ENCODE measurements around the gene ADARB2. TPM values are rescaled to one million over a fixed set of nuclear protein-coding genes. Genes with fewer than 3 reads are reported as not detected.
"Not testable (repeated sequence)": the region's sequence is repeated elsewhere in the genome, so short reads cannot be mapped to it uniquely, and the experiment has no call there.

Gene ADARB2
- total RNA-seq, 1 donor from 2014 or later: 0.37 TPM

DNA sequence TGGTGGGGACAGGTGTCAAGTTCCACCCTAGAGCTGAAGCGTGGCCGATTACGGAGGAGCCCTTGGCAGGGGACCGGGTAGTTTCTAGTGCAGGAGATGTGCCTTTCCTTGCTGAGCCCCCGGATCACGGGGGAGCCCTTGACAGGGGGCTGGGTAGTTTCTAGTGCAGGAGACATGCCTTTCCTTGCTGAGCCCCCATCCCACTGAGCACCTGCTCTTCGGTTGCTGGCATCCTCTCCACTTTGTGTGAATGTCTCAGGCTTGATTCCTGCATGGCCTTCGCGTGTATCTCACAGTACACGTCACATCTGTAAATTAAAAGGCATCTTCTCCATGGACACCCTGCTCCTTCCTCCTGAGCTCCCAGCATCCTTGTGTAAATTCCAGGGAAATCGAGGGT, 263.5 kb downstream of the ADARB2 start:
- intact Hi-C loops (cut with micrococcal nuclease): no loop called here

DNA sequence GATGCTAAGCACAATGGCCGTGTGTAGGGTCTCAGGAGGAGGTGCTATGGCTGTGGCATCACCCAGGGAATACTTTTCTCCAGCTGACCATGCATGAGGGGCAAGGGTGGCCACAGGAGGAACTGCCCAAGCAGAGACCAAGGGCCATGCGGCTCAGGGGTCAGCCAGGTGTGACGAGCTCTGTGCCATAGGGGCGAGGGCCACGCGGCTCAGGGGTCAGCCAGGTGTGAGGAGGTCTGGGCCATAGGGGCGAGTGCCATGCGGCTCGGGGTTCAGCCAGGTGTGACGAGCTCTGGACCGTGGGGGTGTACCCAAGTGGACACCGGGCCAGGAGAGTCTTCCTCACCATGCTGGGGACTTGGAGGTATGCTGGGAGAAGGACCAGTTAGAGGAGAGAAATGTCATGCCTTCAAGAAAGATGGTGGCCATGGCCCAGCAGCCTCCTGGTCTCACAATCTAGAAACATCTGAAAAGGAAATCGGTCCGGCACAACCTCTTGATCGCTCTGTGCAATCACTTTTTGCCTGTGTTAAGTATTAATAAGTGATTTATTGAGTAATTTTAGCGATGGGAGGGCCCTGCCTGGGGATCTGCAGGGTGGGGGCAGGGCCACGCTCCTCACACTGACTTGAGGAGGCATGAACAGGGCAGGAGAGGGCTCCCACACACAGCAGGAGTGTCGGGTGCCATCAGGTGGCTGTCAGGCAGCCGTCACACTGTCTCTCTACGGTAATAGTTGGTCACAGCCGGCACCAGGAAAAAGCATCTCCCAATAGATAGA, 265.0 kb downstream of the ADARB2 start:
- intact Hi-C loops (cut with micrococcal nuclease): no loop called here

DNA sequence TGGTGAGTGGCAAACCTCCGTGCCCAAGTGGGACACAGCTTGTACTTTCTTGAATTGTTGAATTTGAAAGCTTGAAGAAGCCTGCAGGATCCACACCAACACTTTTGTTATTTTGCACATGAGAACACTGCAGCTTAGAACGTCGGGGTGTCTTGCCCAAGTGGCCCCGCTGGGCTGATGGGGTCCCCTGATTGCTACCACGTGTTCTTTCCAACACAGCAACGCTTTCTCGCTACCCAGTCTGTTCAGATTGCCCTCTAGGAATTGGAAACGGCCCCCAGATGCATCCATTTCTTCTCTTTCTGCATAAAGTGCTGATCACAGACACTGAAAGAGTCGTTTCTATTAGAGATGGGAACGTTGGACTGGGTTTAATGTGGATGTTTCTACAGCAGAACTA, 268.5 kb downstream of the ADARB2 start:
- intact Hi-C loops (cut with micrococcal nuclease): no loop called here

DNA sequence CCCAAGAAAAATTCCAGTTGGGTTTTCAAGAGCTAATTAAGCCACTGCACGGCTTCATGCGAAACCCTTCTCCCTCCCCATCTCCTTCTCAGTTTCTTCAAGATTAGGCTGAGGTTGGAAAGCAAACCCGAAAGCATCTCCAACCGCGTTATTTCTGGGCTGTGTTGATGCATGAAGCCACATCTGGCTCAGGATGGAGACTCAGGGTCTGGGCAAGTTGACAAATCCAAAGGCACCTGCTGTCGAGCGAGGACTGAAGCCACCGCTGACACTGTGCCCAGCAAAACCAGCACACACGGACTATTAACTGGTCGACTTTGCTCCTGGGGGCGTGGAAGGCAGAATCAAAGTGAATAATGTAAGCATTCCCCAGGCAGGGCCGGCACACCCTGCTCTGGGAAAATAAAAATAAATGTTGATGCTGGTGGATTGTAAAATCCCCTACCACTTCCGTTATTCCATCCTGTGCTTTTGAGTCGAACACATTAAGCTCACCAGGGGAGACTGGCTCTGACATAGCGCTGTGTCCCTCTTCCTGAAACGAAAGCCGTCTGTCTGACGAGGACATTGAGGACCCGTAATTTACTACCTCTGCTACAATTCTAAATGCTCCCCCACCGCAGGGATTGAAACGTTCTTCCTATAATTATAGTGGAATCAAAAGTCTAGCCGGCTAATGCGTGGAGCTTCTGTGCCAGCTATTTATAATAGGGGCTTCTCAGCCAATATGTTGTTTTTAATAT, 269.8 kb downstream of the ADARB2 start:
- intact Hi-C loops (cut with micrococcal nuclease): no loop called here

DNA sequence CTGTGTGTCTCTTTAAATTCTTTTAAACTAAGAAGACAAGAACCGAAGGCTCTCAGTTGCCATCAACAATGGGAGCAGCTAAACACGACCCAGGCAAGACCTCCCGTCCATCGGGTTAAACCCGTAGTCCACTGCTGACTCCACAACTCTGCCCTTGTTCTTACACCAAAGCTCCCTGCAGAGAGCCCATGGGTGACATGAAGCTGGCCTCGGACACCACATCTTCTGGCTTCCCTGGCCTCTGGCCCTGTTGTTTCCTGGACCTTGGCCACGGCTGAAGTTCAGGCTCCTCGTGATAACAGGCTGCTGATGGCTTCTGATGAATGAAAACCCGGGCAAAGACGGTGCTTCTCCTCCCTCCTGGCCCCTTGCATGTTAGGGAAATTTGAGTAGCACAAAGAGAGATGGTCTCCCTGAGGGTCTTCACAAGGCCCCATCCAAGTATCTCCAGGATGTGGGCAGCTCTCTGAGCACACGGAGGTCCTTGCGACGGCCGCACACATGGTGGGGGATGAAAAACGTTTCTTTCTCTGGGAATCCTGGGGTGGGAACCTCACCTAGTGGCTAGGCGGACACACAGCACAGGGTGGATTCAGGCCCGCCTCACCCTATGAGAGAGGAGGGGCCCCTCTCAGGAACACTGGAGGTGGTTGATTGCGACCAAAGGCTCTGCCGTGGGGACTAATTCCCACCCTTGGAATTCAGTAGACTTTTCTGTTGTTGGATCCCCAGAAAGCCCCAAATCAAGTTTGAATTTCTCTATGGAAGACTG, 271.1 kb downstream of the ADARB2 start:
- intact Hi-C loops (cut with micrococcal nuclease): no loop called here

DNA sequence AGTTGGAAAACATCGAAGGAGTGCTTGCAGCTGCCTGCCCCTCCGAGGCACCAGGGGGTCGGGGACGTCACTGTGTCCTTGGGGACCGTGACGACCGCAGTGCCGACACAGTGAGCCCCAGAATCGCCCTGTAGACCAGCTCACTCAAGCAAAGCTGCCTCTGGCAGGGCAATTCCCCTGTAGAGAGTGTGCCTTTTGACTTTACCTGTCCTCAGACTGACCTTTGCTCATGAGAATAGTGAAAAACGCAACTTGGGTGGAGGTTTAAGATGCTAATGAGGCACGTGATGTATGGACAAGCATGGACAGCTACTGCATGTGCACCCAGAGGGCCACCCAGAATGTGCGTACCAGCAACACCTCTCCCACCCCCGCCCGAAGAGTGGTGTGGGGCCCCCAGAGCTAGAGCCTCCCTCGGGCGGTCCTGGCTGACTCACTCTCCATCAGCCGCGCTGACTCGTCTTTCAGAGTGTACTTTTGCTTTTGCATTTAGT, 271.9 kb downstream of the ADARB2 start:
- intact Hi-C loops (cut with micrococcal nuclease): no loop called here

DNA sequence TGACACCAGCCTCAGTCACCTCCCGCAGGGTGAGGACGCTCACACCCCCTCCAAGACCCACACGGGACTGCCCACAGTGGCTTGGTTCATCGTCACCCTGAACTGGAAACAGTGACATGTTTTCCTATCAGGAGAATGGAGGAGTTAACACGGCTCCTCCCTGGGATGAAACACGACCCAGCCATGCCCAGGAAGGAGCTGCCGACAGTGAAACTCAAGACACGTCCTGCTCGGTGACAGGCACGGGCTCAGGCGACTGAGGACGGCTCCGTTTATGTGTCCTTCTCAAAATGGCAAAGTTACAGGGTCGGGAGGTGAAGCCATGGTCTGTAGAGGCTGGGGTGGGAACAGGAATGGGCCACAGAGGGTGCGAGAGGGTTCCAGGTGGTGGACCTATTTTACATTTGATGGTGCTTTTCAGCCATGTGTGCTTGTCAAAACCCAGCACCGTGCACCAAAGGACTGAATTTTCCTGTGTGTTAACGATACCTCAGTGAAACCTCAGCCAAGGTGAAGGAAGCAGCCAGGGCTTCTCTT, 272.4 kb downstream of the ADARB2 start:
- intact Hi-C loops (cut with micrococcal nuclease): no loop called here

DNA sequence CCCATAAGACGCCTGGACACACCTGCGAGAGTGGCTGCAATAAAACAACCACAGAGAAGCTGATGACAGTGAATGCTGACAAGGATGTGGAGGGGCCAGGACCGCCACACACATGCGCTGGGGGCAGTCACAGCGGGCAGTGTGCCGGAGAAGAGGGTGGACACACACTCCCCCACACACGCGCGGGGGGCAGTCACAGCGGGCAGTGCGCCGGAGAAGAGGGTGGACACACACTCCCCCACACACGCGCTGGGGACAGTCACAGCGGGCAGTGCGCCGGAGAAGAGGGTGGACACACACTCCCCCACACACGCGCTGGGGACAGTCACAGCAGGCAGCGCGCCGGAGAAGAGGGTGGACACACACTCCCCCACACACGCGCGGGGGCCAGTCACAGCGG, 273.4 kb downstream of the ADARB2 start:
- intact Hi-C loops (cut with micrococcal nuclease): not testable (repeated sequence)

DNA sequence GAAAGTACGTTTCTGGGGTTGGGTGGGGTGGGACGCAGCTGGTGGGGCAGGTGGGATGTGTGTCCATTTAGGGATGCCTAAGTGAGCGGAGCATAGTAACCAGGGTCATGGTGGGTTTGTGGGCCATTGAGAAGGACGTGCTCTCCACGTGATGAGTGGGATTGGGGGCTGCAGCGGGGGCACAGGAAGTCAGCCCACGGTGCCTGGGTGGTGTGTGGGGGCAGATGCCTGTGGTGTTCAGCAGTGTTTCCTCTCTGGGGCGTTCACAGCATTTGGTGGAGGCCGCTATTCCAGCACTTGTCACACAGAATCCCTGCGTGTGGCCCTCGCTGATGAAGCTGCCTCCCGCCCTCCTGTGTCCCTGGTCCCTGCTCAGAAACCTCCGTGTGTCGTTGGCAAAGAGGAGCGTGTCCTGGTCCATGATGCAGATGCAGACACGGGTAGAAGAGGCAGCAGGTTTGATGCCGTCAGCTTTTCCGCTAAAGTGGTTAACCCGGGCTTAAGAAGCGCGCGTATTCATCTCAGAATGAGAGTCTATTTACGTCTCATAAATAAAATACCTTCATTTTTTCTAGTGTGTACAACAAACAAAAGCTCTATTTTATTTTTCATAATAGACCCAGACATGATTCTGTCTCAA, 274.2 kb downstream of the ADARB2 start:
- intact Hi-C loops (cut with micrococcal nuclease): no loop called here

DNA sequence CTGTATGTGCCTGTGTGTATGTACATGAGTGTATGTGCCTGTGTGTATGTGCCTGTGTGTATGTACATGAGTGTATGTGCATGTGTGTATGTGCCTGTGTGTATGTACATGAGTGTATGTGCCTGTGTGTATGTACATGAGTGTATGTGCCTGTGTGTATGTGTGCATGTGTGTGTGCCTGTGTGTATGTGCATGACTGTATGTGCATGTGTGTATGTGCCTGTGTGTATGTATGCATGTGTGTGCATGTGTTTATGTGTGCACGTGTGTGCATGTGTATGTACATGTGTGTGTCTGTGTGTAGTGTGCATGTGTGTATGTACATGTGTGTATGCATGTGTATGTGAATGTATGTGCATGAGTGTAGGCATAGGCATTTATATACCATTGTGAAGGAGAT, 274.8 kb downstream of the ADARB2 start:
- intact Hi-C loops (cut with micrococcal nuclease): no loop called here

DNA sequence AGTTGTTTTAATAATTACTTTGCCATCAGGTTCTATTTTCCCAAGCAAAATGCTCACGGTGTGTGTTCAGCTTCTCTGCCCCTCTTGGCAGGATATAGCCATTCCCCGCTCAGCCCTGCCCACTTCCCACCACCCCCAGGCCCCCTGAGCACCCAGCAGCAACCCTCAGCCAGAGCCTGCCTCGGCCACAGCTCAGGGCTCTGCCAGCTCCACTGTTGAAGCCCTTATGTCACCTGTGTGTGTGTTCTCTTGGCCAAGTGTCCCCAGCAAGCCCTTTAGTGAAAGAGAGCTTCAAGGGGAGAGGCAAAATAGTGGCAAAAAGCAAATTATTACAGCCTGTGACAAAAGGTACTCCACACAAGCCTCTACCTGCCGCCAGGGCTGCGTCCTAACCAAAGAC, 275.3 kb downstream of the ADARB2 start:
- intact Hi-C loops (cut with micrococcal nuclease): no loop called here

DNA sequence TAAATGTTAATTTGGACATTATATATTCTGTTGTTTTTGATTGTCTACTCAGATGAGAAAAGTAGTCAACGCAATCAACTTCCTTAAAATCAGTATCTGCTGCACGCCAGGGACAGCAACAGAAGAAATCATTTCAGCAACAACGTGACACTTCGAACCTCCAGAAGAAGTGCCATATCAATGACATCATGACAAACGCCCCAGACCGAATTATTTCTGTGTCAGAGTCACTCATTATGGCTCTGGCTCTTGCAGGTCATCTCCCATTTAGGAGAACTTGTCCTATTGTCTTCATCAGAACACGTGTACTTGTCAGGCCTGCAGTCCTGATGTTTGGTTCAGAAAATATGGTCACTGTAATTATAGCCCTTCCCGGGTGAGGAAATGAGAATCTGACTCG, 276.3 kb downstream of the ADARB2 start:
- intact Hi-C loops (cut with micrococcal nuclease): no loop called here

DNA sequence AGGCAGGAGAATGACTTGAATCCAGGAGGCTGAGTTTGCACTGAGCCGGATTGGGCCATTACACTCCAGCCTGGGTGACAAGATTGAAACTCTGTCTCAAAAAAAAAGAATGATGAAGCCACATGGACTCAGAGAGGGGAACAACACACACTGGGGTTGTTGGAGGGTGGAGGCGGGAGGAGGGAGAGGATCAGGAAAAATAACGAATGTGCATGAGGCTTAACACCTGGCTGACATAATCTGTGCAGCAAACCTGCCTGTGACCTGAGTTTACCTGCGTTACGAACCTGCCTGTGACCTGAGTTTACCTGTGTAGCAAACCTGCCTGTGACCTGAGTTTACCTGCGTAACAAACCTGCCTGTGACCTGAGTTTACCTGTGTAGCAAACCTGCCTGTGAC, 277.7 kb downstream of the ADARB2 start:
- intact Hi-C loops (cut with micrococcal nuclease): not testable (repeated sequence)

DNA sequence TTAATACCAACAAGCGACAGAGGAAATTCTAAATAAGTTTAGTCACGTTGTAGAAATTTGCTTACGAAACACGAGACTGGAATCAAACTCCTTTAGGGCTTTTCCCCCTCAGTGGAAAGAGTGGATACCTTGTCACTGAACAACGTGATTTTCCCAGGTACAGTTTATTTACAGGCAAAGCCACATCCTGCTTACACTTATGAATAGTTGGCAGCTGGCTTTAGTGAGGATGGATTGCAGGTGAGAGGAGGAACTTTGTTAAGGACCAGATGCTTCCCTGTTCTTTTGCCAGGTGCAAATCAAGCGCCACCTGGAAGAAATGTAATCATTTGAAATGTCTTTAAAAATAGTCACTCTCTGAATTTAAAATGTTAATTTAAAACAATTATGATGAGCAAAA, 282.4 kb downstream of the ADARB2 start:
- intact Hi-C loops (cut with micrococcal nuclease): no loop called here

DNA sequence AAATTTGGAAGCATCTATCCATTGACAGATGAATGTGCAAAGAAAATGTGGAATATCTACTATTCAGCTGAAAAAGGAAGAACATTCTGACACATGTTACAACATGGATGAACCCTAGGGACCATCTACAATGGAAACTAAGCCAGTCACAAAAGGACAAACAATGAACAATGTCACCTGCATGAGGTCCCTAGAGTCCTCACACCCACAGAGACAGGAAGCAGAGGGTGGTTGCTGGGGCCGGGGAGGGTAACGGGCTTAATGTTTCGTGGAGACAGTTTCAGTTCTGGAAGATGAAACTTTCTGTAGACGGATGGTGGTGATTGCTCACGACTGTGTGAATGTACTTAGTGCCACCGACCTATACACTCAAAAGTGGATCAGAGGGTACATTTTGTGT, 282.9 kb downstream of the ADARB2 start:
- intact Hi-C loops (cut with micrococcal nuclease): no loop called here

DNA sequence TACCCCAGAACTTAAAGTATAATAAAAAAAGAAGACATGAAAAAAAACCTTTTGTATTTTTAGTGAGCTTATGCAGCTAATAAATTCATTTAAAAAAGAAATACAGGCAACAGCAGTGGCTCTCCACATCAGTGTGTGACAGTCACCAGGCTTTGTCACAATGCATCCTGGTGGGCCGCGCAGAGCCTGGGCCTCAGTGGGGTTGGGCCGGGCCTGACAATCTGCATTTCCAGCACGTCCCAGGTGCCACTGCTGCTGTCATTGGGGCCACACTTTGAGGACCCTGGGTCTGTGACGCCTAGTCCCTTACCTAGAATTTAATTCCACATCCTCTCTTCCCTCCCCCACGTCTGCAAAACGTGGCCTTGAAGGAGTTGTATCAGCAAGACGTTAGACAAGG, 284.5 kb downstream of the ADARB2 start:
- intact Hi-C loops (cut with micrococcal nuclease): no loop called here

DNA sequence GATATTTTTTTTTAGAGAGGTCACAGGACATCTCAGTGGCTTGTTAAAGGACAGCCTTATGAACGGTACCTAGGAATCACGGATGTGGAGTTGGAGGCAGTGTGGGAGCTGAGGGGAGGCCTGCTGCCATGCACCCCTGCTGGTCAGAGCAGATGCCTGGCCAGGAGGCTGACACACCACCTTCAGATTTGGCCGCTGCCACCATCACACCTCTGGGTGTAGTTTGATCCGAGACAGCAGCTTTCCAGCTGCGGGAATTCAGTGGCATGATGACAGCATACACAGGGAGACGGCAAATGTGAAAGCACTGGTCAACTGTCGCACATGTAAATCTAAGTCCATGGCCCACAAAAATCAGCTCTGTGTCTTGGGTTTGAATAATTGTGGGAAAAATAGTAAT, 285.4 kb downstream of the ADARB2 start:
- intact Hi-C loops (cut with micrococcal nuclease): no loop called here

DNA sequence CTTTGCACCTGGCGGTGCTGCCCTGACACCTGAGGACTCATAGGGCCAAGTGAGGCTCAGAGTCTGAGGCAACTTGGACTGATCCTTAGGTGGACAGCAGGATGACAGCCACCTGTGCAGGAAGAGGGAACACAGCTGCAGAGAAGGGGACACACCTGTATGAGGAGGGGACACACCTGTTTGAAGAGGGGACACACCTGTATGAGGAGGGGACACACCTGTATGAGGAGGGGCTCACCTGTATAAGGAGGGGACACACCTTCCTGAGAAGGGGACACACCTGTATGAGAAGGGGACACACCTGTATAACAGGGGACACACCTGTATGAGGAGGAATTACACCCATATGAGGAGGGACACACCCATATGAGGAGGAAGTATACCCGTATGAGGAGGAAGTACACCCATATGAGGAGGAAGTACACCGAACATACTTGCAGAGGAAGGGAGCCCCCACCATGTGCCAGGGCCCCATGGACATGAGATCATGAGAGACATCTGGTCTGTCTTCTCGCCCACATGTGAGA, 285.9 kb downstream of the ADARB2 start:
- intact Hi-C loops (cut with micrococcal nuclease): no loop called here

DNA sequence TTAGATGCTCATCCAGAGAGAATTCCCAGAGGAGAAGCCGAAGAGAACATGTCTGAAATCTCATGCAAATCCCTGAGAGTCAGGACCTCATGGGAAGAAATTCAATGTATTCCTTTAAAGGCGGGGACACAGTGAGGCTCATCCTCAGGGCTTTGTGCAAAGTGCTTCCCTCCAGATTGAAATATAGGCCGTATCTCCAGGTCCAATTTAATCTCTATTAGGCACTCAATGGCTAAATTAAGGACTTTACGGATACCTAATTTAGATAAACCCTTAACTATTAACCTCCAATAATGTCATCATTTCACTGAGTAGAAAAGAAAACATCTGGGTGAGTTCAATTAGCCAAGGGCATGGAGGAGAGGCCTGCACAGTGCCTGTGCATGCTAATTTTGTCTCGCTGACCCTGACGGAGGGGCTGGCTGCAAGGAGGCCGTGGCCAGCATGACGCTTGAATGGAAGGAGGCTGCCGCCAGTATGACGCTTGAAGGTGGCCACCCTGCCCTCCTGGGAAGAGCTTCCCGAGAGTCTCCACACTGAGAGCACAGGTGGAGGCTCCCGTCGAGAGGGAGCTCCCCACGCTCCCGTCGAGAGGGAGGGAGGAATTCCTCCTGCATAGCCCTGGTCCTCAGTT, 287.6 kb downstream of the ADARB2 start:
- intact Hi-C loops (cut with micrococcal nuclease): no loop called here

DNA sequence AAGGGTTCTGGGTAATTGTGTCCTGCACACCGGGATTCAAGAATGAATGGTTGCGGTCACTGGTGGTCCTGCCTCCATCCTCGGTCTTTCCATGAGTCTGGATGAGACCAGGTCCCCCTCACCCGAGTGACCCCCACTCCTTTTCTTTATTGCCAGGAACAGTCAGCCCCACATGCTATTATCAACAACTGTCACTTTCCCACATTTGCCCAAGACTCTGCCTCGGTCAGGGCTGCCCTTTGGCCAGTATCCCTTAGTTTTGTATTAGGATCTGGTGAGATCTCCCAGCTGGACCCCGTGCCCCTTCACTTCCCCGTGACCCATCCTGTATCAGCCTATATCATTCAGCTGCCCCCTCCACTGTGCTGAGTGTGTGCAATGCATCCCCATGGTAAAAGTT, 288.3 kb downstream of the ADARB2 start:
- intact Hi-C loops (cut with micrococcal nuclease): no loop called here
